Large intestine (tissue), 3 donors: ENCODE data around the gene RMDN2. TPM values are rescaled to one million over a fixed set of nuclear protein-coding genes. Genes with fewer than 3 reads are reported as not detected.
"Not testable (repeated sequence)": the region's sequence is repeated elsewhere in the genome, so short reads cannot be mapped to it uniquely, and the experiment has no call there.

Source experiments
- DNase-seq, 2 donors: peaks; one replicate each; pipeline versions ENCODE4 v3.0.0 to v3.0.0-alpha.2; 2013
- H3K27ac ChIP-seq: one replicate; pipeline ENCODE4 v1.5.1; 2013; ENCODE audit warnings: low read length
- H3K27me3 ChIP-seq: 2 replicates; pipeline ENCODE4 v1.6.1; 2013; ENCODE audit warnings: low read length; ENCODE audit not compliant: control insufficient read depth, insufficient read depth
- H3K36me3 ChIP-seq: 2 replicates; pipeline ENCODE4 v1.6.1; 2013; ENCODE audit warnings: low read length; ENCODE audit not compliant: control insufficient read depth, insufficient read depth
- H3K4me1 ChIP-seq: one replicate; pipeline ENCODE4 v1.6.1; 2013; ENCODE audit warnings: low read length; ENCODE audit not compliant: control insufficient read depth, insufficient read depth
- H3K4me3 ChIP-seq: one replicate; pipeline ENCODE4 v1.5.1; 2013; ENCODE audit warnings: low read length
- H3K9me3 ChIP-seq: one replicate; pipeline ENCODE4 v1.6.1; 2013; ENCODE audit warnings: mild to moderate bottlenecking, low read depth, low read length, moderate library complexity; ENCODE audit not compliant: control insufficient read depth
- WGBS: methylation state at CpG from one replicate; pipeline ENCODE4 v1.1.5; 2013; ENCODE audit warnings: low lambda C conversion rate; ENCODE audit not compliant: insufficient coverage; 5-methylcytosine and 5-hydroxymethylcytosine counted together
- polyA plus RNA-seq: library from polyadenylated mRNA; unstranded; fragments of 120-200 nt; gene quantifications from one replicate; pipeline ENCODE4 v1.2.1, GENCODE V29; 2013

RMDN2 gene
- polyA plus RNA-seq, 1 donor = 23.9 TPM

- Histone ChIP-seq H3K4me3 (no peak overlapping the region), H3K27me3 (no peaks in the 10 kb centered on the region)
- DNase-seq = no peak
These were observed 59.5 kb downstream of the RMDN2 start for GRCh38 chr2:37984589-37984988.

GRCh38 chr2:37985333-37985732, 60.2 kb downstream of the RMDN2 start:
- no peak for DNase-seq
- Histone ChIP-seq H3K36me3 (peaks cover 4% of the 10 kb centered on the region), H3K9me3 (no peaks in the 10 kb centered on the region), H3K4me1 (no peaks in the 10 kb centered on the region), H3K4me3 (no peak overlapping the region), H3K27me3 (no peaks in the 10 kb centered on the region), H3K27ac (no peak overlapping the region)
- WGBS = no CpG with 5 or more reads among the region's 1 CpG

More at GRCh38 chr2:37984589-37984988, 59.5 kb downstream of the RMDN2 start:
- Histone ChIP-seq H3K36me3 (peaks cover 4% of the 10 kb centered on the region), H3K27ac (no peak overlapping the region), H3K9me3 (no peaks in the 10 kb centered on the region), H3K4me1 (no peaks in the 10 kb centered on the region)

- H3K4me1 ChIP-seq = no peaks in the 10 kb centered on the region
- H3K4me3 ChIP-seq = no peak overlapping the region
- H3K27me3 ChIP-seq = no peaks in the 10 kb centered on the region
- no peak overlapping the region for H3K27ac ChIP-seq
- no CpG with 5 or more reads among the region's 4 CpGs for WGBS
- no peak for DNase-seq
- H3K36me3 ChIP-seq = no peaks in the 10 kb centered on the region
- H3K9me3 ChIP-seq = no peaks in the 10 kb centered on the region
These were observed 62.1 kb downstream of the RMDN2 start for GRCh38 chr2:37987098-37987775.

- Histone ChIP-seq H3K9me3 (no peaks in the 10 kb centered on the region), H3K4me3 (no peak overlapping the region), H3K27ac (peak overlapping the region; percentile 18), H3K36me3 (peaks cover under 1% of the 10 kb centered on the region), H3K4me1 (no peaks in the 10 kb centered on the region), H3K27me3 (no peaks in the 10 kb centered on the region)
- 17% methylated on average over 1 of the region's 3 CpGs for WGBS
- peak in 1 of 2 donors; percentile 69 for DNase-seq
These were observed 67.5 kb downstream of the RMDN2 start for GRCh38 chr2:37992601-37993000.

- no peaks in the 10 kb centered on the region for H3K27me3 ChIP-seq
- no CpG with 5 or more reads among the region's 3 CpGs for WGBS
- H3K9me3 ChIP-seq = no peaks in the 10 kb centered on the region
- H3K4me1 ChIP-seq = no peaks in the 10 kb centered on the region
- no peak overlapping the region for H3K4me3 ChIP-seq
- peaks cover 3% of the 10 kb centered on the region for H3K36me3 ChIP-seq
- peak in 1 of 2 donors; percentile 41 for DNase-seq
- no peak overlapping the region for H3K27ac ChIP-seq
These were observed 68.1 kb downstream of the RMDN2 start for GRCh38 chr2:37993143-37993542.

- Histone ChIP-seq H3K9me3 (no peaks in the 10 kb centered on the region), H3K36me3 (peaks cover 11% of the 10 kb centered on the region), H3K4me1 (no peaks in the 10 kb centered on the region), H3K27ac (no peak overlapping the region), H3K27me3 (no peaks in the 10 kb centered on the region), H3K4me3 (no peak overlapping the region)
- no CpG with 5 or more reads among the region's 1 CpG for WGBS
- no peak for DNase-seq
These were observed 72.5 kb downstream of the RMDN2 start for GRCh38 chr2:37997629-37998028.

- Histone ChIP-seq H3K9me3 (no peaks in the 10 kb centered on the region), H3K27ac (no peak overlapping the region), H3K4me3 (no peak overlapping the region), H3K4me1 (no peaks in the 10 kb centered on the region), H3K36me3 (peaks cover 11% of the 10 kb centered on the region), H3K27me3 (no peaks in the 10 kb centered on the region)
- no peak for DNase-seq
- WGBS = no CpG with 5 or more reads among the region's 1 CpG
These were observed 75.6 kb downstream of the RMDN2 start for GRCh38 chr2:38000485-38001222.

- no CpG with 5 or more reads among the region's 6 CpGs for WGBS
These were observed 85.1 kb downstream of the RMDN2 start for GRCh38 chr2:38010187-38010586.

GRCh38 chr2:38010995-38011394, 85.9 kb downstream of the RMDN2 start:
- no peak for DNase-seq
- no peaks in the 10 kb centered on the region for H3K9me3 ChIP-seq
- H3K27me3 ChIP-seq = no peaks in the 10 kb centered on the region
- no CpG with 5 or more reads among the region's 1 CpG for WGBS
- no peak overlapping the region for H3K4me3 ChIP-seq
- no peak overlapping the region for H3K27ac ChIP-seq
- H3K36me3 ChIP-seq = peaks cover 15% of the 10 kb centered on the region
- no peaks in the 10 kb centered on the region for H3K4me1 ChIP-seq

More at GRCh38 chr2:38010187-38010586, 85.1 kb downstream of the RMDN2 start:
- not testable (repeated sequence) for DNase-seq, H3K4me3 ChIP-seq, H3K27me3 ChIP-seq, H3K27ac ChIP-seq, H3K4me1 ChIP-seq, H3K9me3 ChIP-seq
- H3K36me3 ChIP-seq = peaks cover 15% of the 10 kb centered on the region

GRCh38 chr2:38013158-38013752, 88.2 kb downstream of the RMDN2 start:
- no peaks in the 10 kb centered on the region for H3K27me3 ChIP-seq
- peaks cover 21% of the 10 kb centered on the region for H3K36me3 ChIP-seq
- no peaks in the 10 kb centered on the region for H3K9me3 ChIP-seq
- no peak overlapping the region for H3K27ac ChIP-seq
- H3K4me1 ChIP-seq = no peaks in the 10 kb centered on the region
- DNase-seq = no peak
- WGBS = 80% methylated on average over 1 of the region's 3 CpGs
- no peak overlapping the region for H3K4me3 ChIP-seq
